HCT116 (cell line): ENCODE data around the gene APOA1. TPM values are rescaled to one million over a fixed set of nuclear protein-coding genes. Genes with fewer than 3 reads are reported as not detected.

Experiments used
- ATF3 ChIP-seq: IDR thresholded peaks from 2 replicates; pipeline ENCODE4 v1.6.1; 2012
- CBX3 ChIP-seq: IDR thresholded peaks from 2 replicates; pipeline ENCODE4 v1.6.1; 2012; ENCODE audit warnings: low read depth
- CEBPB ChIP-seq: IDR thresholded peaks from 2 replicates; pipeline ENCODE4 v1.6.1; 2012; ENCODE audit warnings: low read depth
- CTCF ChIP-seq, 3 experiments: fragments of 200-600 bp in 1 of 3; sonication (generic) in 1 of 3; IDR thresholded peaks in 2 of 3; conservative IDR thresholded peaks in 1 of 3; 2 replicates each; pipeline ENCODE4 v1.5.1; 2012 to 2017; ENCODE audit warnings: low read depth in 2 of 3, low read length in 2 of 3, antibody characterized with exemption in 1 of 3, borderline replicate concordance in 1 of 3, control low read depth in 1 of 3, mild to moderate bottlenecking in 1 of 3, mixed read lengths in 1 of 3, mixed run types in 1 of 3, moderate library complexity in 1 of 3; ENCODE audit not compliant: insufficient read depth in 1 of 3
- EGR1 ChIP-seq: IDR thresholded peaks from 2 replicates; pipeline ENCODE4 v1.6.1; 2012; ENCODE audit warnings: low read depth
- ELF1 ChIP-seq: IDR thresholded peaks from 2 replicates; pipeline ENCODE4 v1.6.1; 2012; ENCODE audit warnings: low read depth, borderline replicate concordance
- EZH2phosphoT487 ChIP-seq: fragments of 200-600 bp; IDR thresholded peaks from 2 replicates; pipeline ENCODE4 v1.6.1; 2018; ENCODE audit warnings: antibody characterized with exemption, borderline replicate concordance
- FOSL1 ChIP-seq: IDR thresholded peaks from 2 replicates; pipeline ENCODE4 v1.6.1; 2012; ENCODE audit warnings: low read depth
- MAX ChIP-seq: IDR thresholded peaks from 2 replicates; pipeline ENCODE4 v1.6.1; 2012
- POLR2A ChIP-seq: IDR thresholded peaks from 2 replicates; pipeline ENCODE4 v1.7.0; 2011; ENCODE audit warnings: borderline replicate concordance; ENCODE audit not compliant: insufficient read depth, insufficient read length; ENCODE audit errors: extremely low read depth
- RAD21 ChIP-seq: IDR thresholded peaks from 2 replicates; pipeline ENCODE4 v1.6.1; 2012; ENCODE audit warnings: low read depth, mild to moderate bottlenecking
- SIN3A ChIP-seq: IDR thresholded peaks from 2 replicates; pipeline ENCODE4 v1.6.1; 2012; ENCODE audit warnings: low read depth
- SP1 ChIP-seq: IDR thresholded peaks from 2 replicates; pipeline ENCODE4 v1.6.1; 2012; ENCODE audit warnings: low read depth
- TCF7L2 ChIP-seq: IDR thresholded peaks from 2 replicates; pipeline ENCODE4 v1.7.0; 2011; ENCODE audit warnings: borderline replicate concordance, inconsistent platforms; ENCODE audit not compliant: insufficient read depth, insufficient read length; ENCODE audit errors: extremely low read depth
- YY1 ChIP-seq: IDR thresholded peaks from 2 replicates; pipeline ENCODE4 v1.6.1; 2011; ENCODE audit warnings: low read length, low read depth, moderate library complexity, mild to moderate bottlenecking; ENCODE audit not compliant: insufficient replicate concordance; ENCODE audit errors: extremely low read depth
- ZNF274 ChIP-seq: fragments of 200-500 bp; sonication (Bioruptor generic); IDR thresholded peaks from 2 replicates; pipeline ENCODE4 v1.6.1; 2014; ENCODE audit warnings: mild to moderate bottlenecking, low read depth, low read length, inconsistent platforms
- total RNA-seq: library from RNA; stranded (reverse); gene quantifications from one replicate; pipeline ENCODE4 v1.2.1, GENCODE V29; 2021; ENCODE audit not compliant: unreplicated experiment

Gene APOA1
- total RNA-seq, 1 experiment from 2014 or later: 2.0 TPM

- no peak for TF ChIP-seq EZH2phosphoT487
- no peak for TF ChIP-seq ELF1
- TF ChIP-seq ATF3: no peak
- peak; percentile 77 for TF ChIP-seq RAD21
- TF ChIP-seq SIN3A: no peak
- TF ChIP-seq SP1: no peak
- no peak for TF ChIP-seq FOSL1
- no peak for TF ChIP-seq ZNF274
- TF ChIP-seq TCF7L2: no peak
- no peak for TF ChIP-seq EGR1
- TF ChIP-seq POLR2A: no peak
- TF ChIP-seq MAX: peak; percentile 94
- peak; percentile 67 to 85 (median 70) for TF ChIP-seq CTCF (IDR thresholded peaks at IDR 0.05 in 2 of 3, conservative IDR thresholded peaks at IDR 0.05 in 1 of 3; ENCODE audit: borderline replicate concordance in 1 of 3, insufficient read depth in 1 of 3, low read depth in 2 of 3, low read length in 2 of 3)
- TF ChIP-seq YY1: no peak
- no peak for TF ChIP-seq CEBPB
- peak; percentile 96; the same call in 1 of the 2 replicates for TF ChIP-seq CBX3
Observed at GRCh38 chr11:116835791-116836631, 1.4 kb downstream of the APOA1 start (continued).
